Nephron progenitor cell (in vitro differentiated cells): ENCODE data around the gene RBM24.
"Not testable (repeated sequence)": the region's sequence is repeated elsewhere in the genome, so short reads cannot be mapped to it uniquely, and the experiment has no call there.

ENCODE experiments used
- DNase-seq: peaks from one replicate; pipeline ENCODE4 v3.0.0; 2021
- H3K27ac Mint-ChIP-seq: 2 replicates; pipeline ENCODE4 v1.8.0; 2021; ENCODE audit warnings: mild to moderate bottlenecking, moderate library complexity, mixed read lengths
- H3K27me3 Mint-ChIP-seq: 2 replicates; pipeline ENCODE4 v1.8.0; 2021; ENCODE audit warnings: mild to moderate bottlenecking, low read depth, mixed read lengths; ENCODE audit not compliant: poor library complexity
- H3K36me3 Mint-ChIP-seq: 2 replicates; pipeline ENCODE4 v1.8.0; 2021; ENCODE audit warnings: low read depth, mixed read lengths
- H3K4me1 Mint-ChIP-seq: 2 replicates; pipeline ENCODE4 v1.8.0; 2021; ENCODE audit warnings: mixed read lengths
- H3K4me3 Mint-ChIP-seq: 2 replicates; pipeline ENCODE4 v1.8.0; 2021; ENCODE audit warnings: mild to moderate bottlenecking, moderate library complexity, mixed read lengths
- H3K9me3 Mint-ChIP-seq: 2 replicates; pipeline ENCODE4 v1.8.0; 2021; ENCODE audit warnings: mild to moderate bottlenecking, moderate library complexity, mixed read lengths
- TF ChIP-seq, protein P1 (sequence below): fragments of 200-600 bp; sonication (generic); IDR thresholded peaks from 2 replicates; pipeline ENCODE4 v1.5.0; 2021; ENCODE audit warnings: antibody characterized with exemption

The RBM24 gene

DNA sequence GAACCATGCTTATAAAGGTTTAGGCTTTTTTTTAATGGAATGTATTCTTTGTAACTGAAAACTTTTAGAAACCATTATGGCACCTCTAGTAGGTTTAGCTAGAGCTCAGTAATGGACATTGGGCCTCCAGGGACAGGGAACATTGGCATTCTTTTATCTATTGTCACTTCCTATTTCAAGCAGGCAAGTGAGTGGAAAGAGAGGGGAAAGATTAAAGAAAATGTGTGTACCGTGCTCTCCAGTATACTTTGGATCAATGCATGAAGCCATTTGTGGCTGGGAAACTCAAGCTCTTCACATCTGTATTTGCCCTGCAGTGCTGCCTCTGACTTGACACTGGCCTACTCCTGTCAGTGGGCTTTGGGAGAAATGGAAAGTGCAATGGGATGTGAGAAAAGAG lies 18.6 kb downstream of the RBM24 start:
- Mint-ChIP-seq H3K4me1 (no peaks in the 10 kb centered on the region), H3K27ac (no peak overlapping the region), H3K4me3 (no peak overlapping the region), H3K27me3 (peaks cover 4% of the 10 kb centered on the region), H3K36me3 (no peaks in the 10 kb centered on the region), H3K9me3 (peaks cover 8% of the 10 kb centered on the region)
- DNase-seq = no peak
- TF ChIP-seq, protein P1, sequence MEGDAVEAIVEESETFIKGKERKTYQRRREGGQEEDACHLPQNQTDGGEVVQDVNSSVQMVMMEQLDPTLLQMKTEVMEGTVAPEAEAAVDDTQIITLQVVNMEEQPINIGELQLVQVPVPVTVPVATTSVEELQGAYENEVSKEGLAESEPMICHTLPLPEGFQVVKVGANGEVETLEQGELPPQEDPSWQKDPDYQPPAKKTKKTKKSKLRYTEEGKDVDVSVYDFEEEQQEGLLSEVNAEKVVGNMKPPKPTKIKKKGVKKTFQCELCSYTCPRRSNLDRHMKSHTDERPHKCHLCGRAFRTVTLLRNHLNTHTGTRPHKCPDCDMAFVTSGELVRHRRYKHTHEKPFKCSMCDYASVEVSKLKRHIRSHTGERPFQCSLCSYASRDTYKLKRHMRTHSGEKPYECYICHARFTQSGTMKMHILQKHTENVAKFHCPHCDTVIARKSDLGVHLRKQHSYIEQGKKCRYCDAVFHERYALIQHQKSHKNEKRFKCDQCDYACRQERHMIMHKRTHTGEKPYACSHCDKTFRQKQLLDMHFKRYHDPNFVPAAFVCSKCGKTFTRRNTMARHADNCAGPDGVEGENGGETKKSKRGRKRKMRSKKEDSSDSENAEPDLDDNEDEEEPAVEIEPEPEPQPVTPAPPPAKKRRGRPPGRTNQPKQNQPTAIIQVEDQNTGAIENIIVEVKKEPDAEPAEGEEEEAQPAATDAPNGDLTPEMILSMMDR = no peak

- no peaks in the 10 kb centered on the region for H3K36me3 Mint-ChIP-seq
- peaks cover 4% of the 10 kb centered on the region for H3K27me3 Mint-ChIP-seq
- TF ChIP-seq, protein P1 = no peak
- DNase-seq = no peak
- no peaks in the 10 kb centered on the region for H3K4me1 Mint-ChIP-seq
- peaks cover 8% of the 10 kb centered on the region for H3K9me3 Mint-ChIP-seq
- H3K4me3 Mint-ChIP-seq = no peak overlapping the region
- no peak overlapping the region for H3K27ac Mint-ChIP-seq
These were observed 19.5 kb downstream of the RBM24 start for GRCh38 chr6:17300637-17301036.

- Mint-ChIP-seq H3K36me3 (no peaks in the 10 kb centered on the region), H3K27ac (no peak overlapping the region), H3K27me3 (peaks cover 4% of the 10 kb centered on the region), H3K4me1 (no peaks in the 10 kb centered on the region), H3K9me3 (peaks cover 8% of the 10 kb centered on the region), H3K4me3 (no peak overlapping the region)
- no peak for DNase-seq
- TF ChIP-seq, protein P1 = no peak
These were observed 22.3 kb downstream of the RBM24 start for GRCh38 chr6:17303444-17303843.

DNA sequence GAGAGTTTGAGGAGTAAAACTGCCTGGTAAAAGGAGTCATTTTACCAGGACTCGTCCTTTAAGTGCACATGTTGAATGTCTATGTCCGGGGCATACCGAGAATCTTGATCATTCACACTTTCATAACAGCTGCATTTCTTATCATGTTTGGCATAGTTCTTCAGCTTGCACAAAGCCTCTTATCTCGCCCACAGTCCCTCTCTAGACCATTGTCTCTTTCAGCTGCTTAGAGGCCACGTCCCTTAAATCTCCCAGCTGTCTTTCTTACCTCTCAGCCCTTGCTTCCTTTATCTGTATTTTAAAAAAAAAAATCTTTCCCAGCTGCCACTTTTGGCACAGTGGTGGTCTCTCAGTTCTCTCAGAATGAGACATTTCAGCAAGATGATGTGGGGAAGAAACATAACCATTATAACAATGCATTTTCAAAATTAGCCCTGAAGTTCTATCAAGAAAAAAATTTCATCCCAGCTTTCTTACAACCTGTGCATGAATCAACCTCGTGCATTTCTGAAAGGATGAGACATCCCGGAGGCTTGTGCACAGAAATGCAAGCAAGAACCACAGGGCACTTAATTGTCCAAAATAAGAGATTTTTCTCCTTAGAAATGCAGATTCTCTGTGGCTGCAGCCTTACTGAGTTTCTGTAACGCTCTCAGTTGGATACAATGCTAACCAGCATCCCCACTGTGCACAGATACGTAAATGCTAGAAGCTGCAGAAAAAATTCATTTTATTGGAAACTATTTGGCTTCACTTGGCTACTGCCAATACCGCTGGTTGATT lies 24.2 kb downstream of the RBM24 start:
- TF ChIP-seq, protein P1 = no peak

DNA sequence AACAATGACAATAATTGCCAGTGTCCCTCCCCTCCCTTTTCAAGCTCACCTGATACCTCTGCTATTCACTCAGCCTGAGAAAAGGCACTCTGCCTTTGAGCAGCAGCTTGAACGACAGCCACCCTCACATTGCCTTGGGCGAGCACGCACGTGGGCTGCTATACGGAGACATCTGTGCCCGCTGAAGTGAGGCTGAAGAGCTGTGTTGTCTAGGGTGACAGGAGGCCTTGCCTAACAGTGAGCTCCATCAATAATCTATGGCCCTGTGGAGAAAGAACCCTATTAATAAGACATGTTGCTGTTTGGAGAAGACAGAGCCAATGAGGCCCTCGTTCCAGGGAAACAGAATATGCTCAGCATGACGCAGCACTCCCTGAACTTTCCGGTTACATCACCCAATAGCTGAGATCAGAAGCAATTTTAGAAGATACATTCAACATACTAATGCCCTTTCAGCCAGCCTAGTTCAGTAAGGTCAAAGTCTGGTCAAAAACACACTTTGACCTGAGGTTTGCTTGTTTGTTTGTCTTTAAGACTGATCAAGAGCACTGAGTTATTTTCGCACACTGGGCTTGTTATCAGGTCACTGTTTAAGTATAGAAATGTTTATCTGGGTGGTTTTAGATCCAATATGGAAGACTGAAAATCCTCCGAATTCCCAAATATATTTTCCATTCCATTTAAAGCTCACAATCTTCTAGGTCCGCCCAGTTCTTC lies 30.6 kb downstream of the RBM24 start:
- peaks cover 14% of the 10 kb centered on the region for H3K4me1 Mint-ChIP-seq
- TF ChIP-seq, protein P1 = no peak
- H3K27me3 Mint-ChIP-seq = no peaks in the 10 kb centered on the region
- no peak overlapping the region for H3K27ac Mint-ChIP-seq
- no peaks in the 10 kb centered on the region for H3K36me3 Mint-ChIP-seq
- DNase-seq = peak; percentile 16
- no peak overlapping the region for H3K4me3 Mint-ChIP-seq
- H3K9me3 Mint-ChIP-seq = peaks cover 4% of the 10 kb centered on the region

More for the DNA sequence above, 24.2 kb downstream of the RBM24 start:
- H3K36me3 Mint-ChIP-seq = no peaks in the 10 kb centered on the region
- DNase-seq = no peak
- no peaks in the 10 kb centered on the region for H3K4me1 Mint-ChIP-seq
- H3K4me3 Mint-ChIP-seq = no peak overlapping the region
- peaks cover 4% of the 10 kb centered on the region for H3K27me3 Mint-ChIP-seq
- no peak overlapping the region for H3K27ac Mint-ChIP-seq
- H3K9me3 Mint-ChIP-seq = peaks cover 8% of the 10 kb centered on the region

DNA sequence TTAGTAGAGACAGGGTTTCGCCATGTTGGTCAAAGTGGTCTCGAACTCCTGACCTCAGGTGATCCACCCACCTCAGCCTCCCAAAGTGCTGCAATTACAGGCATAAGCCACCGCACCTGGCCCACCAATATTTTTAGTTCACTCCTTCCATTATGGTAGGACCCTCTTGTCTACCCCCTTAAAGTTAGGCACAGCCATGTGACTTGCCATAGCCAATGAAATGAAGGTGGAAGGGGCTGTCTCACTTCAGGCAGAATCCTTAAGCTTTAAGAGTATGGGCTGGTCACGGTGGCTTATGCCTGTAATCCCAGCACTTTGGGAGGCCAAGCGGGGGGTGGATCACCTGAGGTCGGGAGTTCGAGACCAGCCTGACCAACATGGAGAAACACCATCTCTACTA lies 32.1 kb downstream of the RBM24 start:
- H3K4me1 Mint-ChIP-seq = peaks cover 14% of the 10 kb centered on the region
- not testable (repeated sequence) for H3K27me3 Mint-ChIP-seq, H3K36me3 Mint-ChIP-seq, H3K9me3 Mint-ChIP-seq, DNase-seq, H3K4me3 Mint-ChIP-seq, H3K27ac Mint-ChIP-seq
